Stimulated activated CD4-positive, alpha-beta T cell treated with anti-CD3 and anti-CD28 coated beads, Interleukin-15, amount 100 ng/mL, for 1 hour (primary cell): Measurements from ENCODE around the gene MT1G.
A peak's percentile ranks its signal among the peaks of the same experiment; 100 is the strongest.
"Not testable (repeated sequence)": the region's sequence is repeated elsewhere in the genome, so short reads cannot be mapped to it uniquely, and the experiment has no call there.

ENCODE experiments used
- DNase-seq, 2 donors: peaks; one replicate each; pipeline ENCODE4 v3.0.0-alpha.2; 2020; ENCODE audit warnings: low read depth in 1 of 2, low spot score in 1 of 2

MT1G gene

DNA sequence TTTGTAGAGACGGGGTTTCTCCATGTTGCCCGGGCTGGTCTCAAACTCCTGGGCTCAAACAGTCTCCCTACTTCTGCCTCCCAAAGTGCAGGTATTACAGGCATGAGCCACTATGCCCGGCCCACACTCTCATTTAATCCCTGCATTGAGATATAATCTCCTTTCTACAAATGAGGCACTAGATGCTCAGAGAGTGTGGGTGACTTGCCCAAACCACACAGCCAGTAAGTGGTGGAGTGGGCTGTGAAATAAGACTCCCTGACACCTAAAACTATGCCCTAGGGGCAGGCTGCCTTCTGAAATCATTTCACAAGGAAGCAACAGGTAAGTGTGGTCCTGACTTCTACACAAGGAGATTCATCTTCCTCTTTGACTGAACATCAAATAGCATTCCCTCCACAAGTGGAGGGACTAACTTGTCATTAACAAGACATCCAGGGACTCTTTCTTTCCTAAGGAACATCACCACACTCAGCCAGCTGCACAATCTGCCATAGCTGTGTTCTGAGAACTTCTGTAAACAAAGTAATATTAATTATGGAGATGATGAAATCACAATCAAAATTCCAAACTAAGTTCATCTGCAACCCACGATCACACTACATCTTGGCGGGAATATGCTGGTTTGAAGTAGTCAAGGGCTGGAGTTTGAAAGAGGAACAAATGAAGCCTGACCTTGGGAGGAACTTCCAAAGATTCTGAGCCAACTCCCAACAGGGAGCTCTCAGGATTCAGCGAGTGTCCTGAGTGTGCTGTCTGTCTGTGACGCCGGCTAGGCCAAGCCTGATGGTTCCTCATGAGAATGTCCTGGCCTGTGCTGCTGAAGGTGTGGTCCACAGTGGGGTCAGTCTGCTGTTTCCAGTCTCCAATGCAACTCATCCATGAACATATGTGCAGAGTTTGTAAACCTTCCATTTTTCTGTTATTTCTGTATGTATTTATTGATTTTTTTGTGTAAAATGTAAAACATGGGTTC lies 2.3 kb downstream of the MT1G start:
- not testable (repeated sequence) for DNase-seq

- no peak for DNase-seq
Measured at GRCh38 chr16:56664506-56664905, 3.4 kb downstream of the MT1G start.

- DNase-seq, result no peak
Measured at GRCh38 chr16:56662357-56663354, 5.2 kb downstream of the MT1G start.

- DNase-seq, result no peak
Measured at GRCh38 chr16:56658327-56658875, 9.5 kb downstream of the MT1G start.

DNA sequence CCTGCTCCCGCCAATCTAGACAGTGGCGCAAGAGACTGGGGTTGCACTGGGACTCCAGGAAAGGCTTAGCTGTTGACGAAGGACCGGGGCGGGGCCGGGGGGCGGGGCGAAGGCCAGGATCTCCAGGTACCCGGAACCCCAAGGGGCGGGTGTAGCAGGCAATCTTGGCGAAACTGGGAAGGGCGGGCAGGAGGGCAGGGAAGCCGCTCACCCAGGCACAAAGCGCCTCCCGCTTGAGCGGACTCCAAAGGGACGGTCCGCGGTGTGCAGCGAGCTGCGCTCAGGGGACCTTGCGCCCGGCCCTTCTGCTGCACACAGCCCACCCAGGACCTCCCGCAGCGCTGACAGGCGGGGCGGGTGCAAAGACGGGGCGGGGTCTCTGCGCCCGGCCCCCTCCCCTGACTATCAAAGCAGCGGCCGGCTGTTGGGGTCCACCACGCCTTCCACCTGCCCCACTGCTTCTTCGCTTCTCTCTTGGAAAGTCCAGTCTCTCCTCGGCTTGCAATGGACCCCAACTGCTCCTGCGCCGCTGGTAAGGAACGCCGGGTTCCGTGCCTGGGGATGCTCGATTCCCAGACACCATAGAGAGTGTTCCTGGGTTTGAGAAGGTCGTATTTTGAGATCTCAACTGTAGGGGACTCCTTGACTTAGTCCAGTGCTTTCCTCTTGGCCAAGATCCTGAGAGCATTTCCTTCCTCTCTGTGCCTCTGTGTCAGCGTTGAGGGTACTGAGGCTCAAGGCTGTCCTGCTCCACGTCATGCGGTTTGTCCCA lies 10.1 kb downstream of the MT1G start, which contains the start of gene MT1F:
Gene MT1F (plus strand): TSS at position 405 of the 772 bp plus-strand sequence. CDS start 100 bp downstream, at position 505.
- DNase-seq, result peak; percentile 36 to 63

DNA sequence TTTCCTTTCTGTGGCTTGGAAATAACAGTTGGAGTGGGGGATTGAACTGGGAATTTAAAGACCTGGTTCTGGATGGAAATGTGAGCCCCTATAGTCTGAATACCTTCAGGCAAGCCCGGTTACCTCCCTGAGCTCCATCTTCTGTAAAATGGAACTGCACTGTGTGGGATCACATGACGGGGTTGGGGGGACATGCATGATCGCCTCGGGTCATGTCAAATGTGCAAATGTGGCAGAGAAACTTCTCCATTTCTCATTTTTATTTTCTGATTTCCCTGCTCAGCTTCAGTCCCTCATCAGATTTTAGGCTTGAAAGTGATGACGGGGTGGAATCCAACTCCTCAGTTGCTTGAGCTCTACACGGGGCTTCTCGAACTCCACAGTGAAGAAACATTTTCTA lies 14.6 kb downstream of the MT1G start:
- DNase-seq, result no peak

DNA sequence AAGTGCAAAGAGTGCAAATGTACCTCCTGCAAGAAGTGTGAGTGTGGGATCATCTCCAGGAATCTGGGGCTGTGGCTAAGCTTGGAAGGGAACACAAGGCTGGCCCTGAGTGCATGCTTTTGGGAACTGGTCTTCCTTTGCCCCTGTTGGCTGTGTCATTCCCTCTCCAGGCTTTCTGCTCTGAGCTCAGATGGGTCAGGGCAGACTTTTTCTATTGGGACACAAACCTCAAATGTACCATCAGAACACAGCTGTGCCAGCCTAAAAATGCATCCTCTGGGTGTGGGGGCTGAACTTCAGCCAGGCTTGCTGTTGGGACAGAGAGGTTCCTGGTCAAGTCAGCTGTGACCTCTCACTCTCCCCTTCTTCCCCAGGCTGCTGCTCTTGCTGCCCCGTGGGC lies 15.3 kb downstream of the MT1G start:
- no peak for DNase-seq

- no peak for DNase-seq
Measured at GRCh38 chr16:56651586-56651985, 16.3 kb downstream of the MT1G start, which contains the start of gene MT1B. TSS of gene MT1B (plus strand) at chr16:56651886. CDS start at chr16:56651954, 68 bp downstream.

DNA sequence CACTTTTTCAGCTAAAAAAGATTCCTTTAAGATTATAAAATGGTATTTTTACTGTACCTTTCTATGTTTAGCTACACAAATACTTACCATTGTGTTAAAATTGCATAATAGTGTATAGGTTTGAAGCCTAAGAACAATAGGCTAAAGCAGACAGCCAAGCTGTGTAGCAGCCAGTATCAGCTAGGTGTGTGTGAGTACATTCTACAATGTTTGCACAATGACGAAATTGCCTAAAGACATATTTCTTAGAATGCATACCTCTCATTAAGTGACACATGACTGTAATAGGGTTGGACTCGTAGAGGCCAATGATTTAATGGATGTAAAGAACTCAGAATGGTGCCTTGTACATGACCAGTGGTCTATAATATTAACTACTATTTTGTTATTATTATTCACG lies 18.0 kb downstream of the MT1G start:
- DNase-seq, result no peak

GRCh38 chr16:56649271-56649670 lies 18.6 kb downstream of the MT1G start:
- no peak for DNase-seq

- no peak for DNase-seq
Measured at GRCh38 chr16:56647641-56648431, 20.0 kb downstream of the MT1G start.

GRCh38 chr16:56645838-56646237 lies 22.0 kb downstream of the MT1G start:
- no peak for DNase-seq

DNA sequence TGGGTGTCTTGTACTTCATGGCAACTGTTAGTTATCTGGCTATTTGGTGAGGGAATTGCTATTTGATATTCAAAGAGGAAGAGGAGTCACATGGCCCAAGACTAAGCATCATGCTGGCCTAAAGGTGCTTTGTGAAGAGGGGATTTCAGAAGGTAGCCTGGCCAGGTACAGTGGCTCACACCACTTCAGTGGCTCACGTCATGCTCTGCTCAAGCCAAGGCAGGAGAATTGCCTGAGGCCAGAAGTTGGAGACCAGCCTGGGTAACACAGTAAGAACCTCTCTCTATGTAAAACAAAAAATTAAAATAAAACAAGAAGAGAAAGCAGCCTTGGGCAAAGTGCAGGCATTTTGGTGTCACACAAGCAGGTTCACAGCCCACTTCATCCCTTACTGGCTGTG lies 22.6 kb downstream of the MT1G start:
- no peak for DNase-seq

DNA sequence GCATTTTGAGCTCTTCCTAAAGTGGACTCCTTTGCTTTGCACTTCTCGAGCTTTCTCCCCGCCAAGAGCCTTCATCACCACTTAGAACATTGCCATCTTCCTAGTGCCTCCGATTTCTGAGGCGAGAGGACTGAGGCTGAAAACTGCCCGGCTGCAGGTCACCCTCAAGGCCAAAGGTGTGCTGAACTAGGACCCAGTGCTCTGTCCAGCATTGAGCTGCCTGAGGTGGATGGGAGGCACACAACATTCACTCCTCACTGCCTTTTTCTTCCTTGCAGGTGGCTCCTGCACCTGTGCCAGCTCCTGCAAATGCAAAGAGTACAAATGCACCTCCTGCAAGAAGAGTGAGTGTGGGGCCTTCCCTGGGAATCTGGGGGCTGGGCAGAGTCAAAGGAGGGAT lies 24.0 kb downstream of the MT1G start:
- no peak for DNase-seq

DNA sequence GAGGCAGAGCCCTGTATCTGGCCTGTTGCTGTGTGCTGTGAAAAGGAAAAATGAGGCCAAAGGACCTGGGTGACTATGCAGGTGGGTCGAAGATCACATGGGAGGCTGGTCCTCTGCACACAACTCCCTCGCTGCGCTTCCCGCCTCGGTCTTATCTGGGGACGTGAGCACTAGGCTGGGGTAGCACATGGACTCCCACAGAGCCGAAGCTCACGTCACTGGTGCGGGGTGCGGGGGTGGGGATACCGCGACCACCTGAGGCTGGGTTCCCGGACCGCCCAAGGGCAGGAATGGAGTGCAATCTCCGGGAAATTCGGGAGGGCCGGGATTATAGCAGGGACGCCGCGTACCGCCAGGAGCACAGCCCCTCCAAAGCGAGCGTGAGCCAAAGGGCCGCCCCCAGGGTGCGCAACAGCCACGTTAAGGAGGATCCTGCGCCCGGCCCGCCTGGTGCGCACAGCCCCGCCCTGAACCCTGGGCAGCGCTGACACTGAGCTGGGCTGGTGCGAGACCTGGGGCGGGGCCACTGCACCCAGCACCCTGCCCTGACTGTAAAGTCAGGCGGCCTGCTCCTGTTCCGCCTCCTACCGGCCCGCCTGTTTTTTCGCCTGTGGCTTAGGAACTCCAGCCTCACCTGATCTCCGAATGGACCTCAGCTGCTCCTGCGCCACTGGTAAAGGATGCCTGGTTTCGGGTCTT lies 24.6 kb downstream of the MT1G start:
- peak; percentile 40 to 62 for DNase-seq

- no peak for DNase-seq
Measured at GRCh38 chr16:56641166-56641565, 26.7 kb downstream of the MT1G start.

DNA sequence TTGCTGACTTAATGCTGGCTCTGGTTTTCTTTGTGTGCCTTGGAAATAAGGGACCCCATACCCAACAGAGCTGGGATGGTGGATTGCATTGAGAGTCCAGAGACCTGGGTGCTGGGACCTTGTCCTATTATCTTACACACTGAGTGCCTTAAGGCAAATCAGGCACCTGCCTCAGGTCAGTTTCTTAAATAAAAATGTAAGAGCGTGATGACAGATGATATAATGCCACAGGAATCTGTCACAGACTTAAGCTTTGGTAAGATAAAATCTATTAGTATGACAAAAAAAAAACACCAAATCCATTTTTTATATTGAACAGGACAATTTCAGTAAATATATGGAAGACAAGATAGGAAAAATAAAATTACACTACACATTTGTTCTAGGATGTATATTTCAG lies 27.8 kb downstream of the MT1G start:
- DNase-seq, result no peak

GRCh38 chr16:56639045-56639444 lies 28.8 kb downstream of the MT1G start:
- no peak for DNase-seq
